ENCODE measurements around the gene SLA2.
"Not testable (repeated sequence)": the region's sequence is repeated elsewhere in the genome, so short reads cannot be mapped to it uniquely, and the experiment has no call there.

The SLA2 gene, protein sequence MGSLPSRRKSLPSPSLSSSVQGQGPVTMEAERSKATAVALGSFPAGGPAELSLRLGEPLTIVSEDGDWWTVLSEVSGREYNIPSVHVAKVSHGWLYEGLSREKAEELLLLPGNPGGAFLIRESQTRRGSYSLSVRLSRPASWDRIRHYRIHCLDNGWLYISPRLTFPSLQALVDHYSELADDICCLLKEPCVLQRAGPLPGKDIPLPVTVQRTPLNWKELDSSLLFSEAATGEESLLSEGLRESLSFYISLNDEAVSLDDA

DNA sequence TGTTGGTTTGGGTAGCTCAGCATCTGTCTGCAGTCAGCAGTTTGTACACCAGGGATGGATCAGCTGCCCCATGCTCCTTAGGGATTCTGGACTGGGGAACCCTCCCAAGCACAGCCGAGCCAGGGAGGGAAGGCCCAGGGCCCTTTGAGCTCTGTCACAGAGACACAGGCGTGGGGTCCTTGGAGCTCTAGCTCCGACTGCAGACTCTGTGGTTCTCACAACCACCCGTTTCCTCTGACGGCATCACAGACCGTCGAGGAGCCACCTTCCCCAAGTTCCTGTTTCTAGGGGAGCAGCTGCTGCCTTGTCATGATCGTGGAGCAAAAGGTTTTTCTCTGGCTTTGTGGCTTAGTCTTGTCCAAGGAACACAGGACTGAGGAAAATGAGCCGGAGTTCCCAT lies at the start of gene SLA2:
Gene SLA2 (minus strand): TSS at position 199 of the 400 bp plus-strand sequence. CDS start 4,861 bp downstream, outside the sequence.
- peak in 2 of 3 experiments; percentile 27 to 44 for DNase-seq (ENCODE audit: low read depth in 2 of 3, low spot score in 2 of 3)

DNA sequence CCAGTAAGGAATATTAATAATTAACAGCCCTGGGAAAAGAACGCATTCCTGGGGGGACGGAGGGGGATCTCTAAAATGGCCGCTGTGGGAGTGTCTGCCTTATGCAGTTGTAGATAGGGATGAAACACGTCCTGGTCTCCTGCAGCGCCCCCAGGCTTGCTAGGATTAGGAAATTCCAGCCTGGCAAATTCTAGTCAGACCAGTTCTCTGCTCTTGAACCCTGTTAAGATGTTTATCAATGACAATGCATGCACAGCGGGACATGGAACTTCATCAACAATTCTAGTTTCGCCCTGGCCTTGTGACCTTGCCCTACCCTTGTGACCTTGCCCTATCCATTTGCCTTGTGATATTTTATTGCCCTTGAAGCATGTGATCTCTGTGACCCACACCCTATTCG lies 49.5 kb upstream of the SLA2 start:
- not testable (repeated sequence) for DNase-seq (ENCODE audit: low read depth in 2 of 3, low spot score in 2 of 3)

DNA sequence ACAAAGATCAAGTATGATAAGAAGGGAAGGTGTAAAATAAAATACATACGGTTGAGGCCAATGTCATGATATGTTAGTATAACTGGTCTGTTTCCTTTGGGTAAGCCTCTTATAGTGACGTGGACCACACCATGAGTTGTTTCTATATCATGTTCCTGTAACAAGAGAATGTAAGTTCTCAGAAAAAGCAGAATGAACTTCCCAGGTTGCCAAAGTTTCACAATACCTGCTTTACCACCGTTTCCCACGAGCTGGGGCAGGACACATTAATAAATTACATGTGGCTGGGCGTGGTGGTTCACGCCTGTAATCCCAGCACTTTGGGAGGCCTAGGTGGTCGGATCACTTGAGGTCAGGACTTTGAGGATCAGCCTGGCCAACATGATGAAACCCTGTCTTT lies 42.6 kb upstream of the SLA2 start:
- DNase-seq (ENCODE audit: low read depth in 2 of 3, low spot score in 2 of 3): no peak

DNA sequence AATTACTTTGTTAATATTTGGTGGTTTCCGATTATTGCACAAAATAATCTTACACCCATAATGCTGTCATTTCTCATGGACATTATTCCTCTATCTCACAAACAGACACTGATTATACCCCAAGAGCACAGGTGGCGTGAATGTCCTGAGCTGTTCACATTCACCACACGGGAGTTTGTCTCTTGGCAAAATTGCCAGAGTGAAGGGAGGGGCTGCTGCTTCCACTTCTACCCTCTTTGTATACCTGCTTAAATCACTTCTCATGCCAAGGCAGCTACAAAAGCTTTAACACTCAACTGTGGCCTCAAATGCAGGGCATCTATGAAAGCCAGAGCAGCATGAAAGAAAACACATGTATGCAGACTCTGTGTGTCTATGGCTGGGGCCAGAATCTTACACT lies 41.9 kb upstream of the SLA2 start:
- DNase-seq (ENCODE audit: low read depth in 2 of 3, low spot score in 2 of 3): no peak

DNA sequence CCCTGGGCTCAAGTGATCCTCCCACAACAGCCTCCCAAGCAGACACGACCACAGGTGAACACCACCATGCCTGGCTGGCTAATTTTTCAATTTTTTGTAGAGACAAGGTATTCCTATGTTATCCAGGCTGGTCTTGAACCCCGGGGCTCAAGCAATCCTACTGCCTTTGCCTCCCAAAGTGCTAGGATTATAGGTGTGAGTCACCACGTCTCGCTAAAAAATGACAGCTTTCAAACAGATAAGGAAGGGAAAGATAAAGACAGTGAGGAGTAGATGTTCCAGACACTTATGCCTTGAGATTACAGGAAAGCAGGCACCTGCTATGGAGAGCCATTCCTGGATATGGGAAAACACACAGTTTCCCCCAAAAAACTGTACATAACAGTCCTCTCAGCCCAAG lies 40.9 kb upstream of the SLA2 start:
- DNase-seq (ENCODE audit: low read depth in 2 of 3, low spot score in 2 of 3): no peak

DNA sequence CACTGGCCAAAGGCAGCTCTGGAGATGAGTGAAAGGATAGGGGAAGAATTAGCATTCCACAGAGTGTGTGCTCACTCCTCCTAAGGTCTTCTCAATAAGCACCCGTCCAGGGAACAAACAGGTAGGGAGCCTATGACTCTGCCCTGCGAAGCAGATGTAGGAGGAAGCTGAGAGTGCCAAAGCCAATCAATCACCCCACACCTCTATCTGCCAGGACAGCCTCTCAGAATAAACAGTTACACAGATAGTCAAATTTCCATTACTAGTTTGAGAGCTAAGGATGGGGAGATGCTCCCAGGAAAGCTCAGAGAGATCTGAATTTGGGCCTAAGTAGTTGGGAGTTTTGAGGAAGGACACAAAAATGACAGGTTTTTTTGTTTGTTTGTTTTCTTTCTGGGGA lies 40.5 kb upstream of the SLA2 start:
- DNase-seq (ENCODE audit: low read depth in 2 of 3, low spot score in 2 of 3): no peak

DNA sequence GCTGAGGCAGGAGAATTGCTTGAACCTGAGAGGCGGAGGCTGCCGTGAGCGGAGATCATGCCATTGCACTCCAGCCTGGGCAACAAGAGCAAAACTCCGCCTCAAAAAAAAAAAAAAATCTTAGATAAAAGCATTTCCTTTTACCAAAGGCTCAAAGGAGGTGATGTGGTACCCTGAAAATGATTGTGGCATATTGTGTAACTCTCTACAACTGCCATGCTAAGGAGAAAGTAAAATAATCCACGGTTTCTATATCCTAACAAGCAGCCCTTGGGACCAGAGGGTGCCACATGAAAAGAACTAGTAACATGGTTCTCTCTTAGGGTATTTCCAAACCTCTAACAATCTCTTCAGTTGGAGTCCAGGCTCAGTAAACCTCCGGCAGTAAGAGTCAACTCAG lies 38.8 kb upstream of the SLA2 start:
- DNase-seq (ENCODE audit: low read depth in 2 of 3, low spot score in 2 of 3): no peak

DNA sequence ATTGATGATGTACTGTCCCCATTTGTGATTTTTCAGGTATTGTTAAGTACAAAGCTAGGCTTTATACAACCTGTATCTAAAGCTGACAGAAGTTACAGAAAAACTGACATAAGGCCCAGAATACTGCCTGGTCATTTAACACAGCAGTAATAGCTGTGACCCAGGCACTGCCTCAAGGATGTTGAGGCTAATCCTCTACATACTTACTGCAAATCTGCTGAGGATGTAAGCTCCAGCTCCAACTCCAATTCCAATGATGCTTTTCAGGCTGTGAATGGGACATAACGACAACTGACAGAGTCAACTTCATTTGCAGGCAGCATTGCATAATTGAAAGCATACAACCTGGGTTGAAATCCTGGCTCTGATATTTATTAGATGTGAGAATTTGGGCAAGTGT lies 36.3 kb upstream of the SLA2 start:
- no peak for DNase-seq (ENCODE audit: low read depth in 2 of 3, low spot score in 2 of 3)

DNA sequence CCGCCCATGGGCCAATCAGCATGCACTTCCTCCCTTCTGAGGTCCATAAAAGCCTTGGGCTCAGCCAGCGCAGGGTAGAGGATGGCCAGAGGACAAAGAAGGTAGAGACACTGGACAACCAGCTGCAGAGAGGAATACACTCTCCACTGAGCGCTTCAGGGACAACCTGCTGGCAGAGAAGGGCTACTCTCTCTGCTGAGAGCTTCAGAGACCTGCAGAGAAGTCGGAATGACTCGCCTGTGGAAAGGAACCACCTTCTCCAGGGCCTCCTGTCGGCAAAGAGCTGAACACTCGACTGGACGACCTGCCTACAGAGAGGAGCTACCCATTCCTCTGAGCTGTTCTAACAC lies 31.4 kb upstream of the SLA2 start:
- no peak for DNase-seq (ENCODE audit: low read depth in 2 of 3, low spot score in 2 of 3)

DNA sequence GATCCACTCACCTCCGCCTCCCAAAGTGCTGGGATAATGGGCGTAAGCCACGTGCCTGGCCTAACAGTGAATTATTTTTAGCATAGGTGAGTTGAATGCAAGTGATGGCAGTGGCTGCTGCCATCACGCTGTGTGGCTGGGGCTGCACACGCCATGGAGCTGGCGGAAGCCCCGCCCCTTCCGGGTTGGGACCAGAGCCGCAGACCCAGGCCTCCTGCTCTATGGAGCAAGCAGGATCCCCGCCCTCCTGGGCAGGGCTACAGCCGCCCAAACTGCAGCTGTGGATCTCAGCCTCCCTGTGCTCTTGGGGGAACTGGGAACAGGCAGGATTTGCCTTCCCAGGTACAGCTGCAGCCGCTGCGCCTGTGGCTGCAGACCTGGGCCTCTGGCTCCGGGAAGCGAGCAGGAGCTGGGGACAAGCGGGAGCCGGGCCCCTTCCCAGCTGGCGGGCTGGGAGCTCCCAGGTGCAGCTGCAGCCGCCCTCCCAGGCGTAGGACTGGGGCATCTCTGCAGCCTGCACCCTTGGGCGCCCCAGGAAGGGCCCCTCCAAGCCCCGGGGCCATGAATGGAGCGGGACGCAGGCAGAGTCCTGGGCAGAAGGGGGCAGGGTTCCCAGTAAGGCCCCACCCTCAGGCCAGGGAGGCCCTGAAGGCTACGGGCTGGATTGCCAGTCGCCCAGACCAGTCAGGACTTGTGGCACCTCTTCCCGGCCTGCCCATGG lies 30.9 kb upstream of the SLA2 start:
- no peak for DNase-seq (ENCODE audit: low read depth in 2 of 3, low spot score in 2 of 3)

DNA sequence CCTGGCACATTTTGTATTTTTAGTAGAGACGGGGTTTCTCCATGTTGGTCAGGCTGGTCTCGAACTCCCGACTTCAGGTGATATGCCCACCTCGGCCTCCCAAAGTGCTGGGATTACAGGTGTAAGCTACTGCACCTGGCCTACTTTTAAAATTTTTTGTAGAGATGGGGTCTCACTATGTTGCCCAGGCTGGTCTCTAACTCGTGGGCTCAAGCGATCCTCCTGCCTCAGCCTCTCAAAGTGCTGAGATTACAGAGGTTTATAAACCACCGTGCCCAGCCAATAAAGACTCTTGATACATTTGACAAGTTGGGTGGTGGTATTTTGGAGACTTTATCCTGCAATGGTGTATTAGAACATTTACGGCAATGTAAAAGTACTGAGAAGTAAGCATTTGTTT lies 29.5 kb upstream of the SLA2 start:
- not testable (repeated sequence) for DNase-seq (ENCODE audit: low read depth in 2 of 3, low spot score in 2 of 3)

DNA sequence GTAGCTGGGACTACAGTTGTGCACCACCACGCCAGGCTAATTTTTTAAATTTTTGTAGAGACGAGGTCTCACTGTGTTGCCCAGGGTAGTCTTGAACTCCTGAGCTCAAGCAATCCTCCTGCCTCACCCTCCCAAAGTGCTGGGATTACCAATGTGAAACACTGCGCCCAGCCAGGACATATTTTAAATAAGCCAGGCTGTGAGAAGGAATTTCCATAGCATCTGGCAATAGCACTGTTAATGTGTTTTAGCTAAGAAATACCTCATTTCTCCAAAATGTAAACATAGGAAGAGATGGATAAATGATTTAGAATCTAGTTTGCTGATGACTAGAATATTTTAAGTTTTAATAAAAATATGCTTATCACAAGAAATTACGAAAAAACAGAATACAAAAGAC lies 27.0 kb upstream of the SLA2 start:
- no peak for DNase-seq (ENCODE audit: low read depth in 2 of 3, low spot score in 2 of 3)

DNA sequence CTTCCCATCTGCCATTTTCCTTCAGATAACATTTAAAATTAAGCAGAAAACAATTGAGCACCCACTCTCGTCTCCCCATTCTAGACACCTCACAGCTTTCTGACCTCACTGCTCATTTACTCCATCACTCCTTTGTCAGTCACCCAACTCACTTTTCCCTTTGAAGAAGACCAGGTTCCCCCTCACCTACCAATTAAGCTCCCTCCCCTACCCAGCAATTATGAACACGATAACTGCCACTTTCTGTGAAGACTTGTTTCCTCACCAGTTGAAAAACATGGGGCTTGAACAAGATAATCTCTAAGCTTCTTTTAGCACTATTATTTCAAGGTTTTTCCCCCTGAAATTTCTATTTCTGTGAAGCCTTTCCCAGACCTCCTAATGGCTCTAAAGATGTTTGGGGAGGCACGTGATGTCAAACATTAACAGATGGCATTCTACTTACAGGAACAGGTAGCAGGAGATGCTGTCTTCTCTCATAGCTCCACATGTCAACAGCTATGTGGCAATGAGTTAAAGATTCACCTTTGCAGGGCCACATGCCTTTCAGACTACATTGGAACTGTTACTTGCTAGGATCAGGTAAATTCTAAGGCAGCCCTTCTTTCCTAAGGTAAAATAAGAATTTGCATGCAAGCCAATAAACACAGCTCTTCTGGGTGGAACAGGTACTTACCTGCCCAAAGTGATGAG lies 24.8 kb upstream of the SLA2 start:
- DNase-seq (ENCODE audit: low read depth in 2 of 3, low spot score in 2 of 3): no peak

DNA sequence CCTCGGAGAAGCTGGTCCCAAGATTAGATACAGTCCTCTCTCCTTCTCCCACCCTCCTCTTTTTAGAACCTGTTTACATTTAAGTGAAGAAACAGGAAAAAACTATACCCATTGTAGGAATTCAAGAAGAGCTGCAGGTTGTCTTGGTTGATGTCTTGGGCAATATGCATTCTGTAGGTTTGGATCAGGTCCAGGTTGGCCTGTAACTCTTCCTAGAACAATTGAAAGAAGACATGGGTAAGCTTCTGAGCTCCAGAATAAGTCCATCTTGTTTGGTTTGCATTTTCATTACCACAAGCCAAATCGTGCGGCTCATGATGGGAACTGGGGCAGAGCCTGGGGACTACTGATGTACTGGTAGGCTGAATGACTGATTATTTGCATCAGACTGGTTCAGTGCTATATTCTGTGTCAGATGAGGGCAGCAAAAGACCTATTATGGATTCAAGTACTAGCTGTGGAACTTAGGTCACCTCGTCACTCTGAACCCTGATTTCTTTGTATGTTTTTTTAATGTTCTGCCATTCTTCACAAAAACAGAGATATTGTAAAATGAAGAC lies 20.3 kb upstream of the SLA2 start:
- DNase-seq (ENCODE audit: low read depth in 2 of 3, low spot score in 2 of 3): no peak

DNA sequence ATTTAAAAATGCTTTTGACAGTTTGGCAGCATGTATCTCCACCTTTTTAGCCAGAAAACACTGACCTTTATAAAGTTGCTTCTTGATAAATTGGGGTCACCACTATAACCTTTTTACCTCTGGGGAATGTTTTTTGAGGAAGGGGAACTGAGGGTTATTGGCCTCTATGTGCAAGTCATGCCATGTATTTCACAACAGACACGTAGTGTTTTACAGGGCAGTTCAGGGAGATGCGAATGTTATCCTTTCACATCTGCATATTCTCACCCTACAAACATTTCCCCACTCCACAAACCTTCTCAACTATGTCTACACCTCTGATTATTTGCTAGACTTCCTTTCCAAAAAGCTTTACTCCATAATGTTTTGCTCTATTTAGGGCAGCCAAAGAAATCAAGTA lies 17.0 kb upstream of the SLA2 start:
- DNase-seq (ENCODE audit: low read depth in 2 of 3, low spot score in 2 of 3): no peak

DNA sequence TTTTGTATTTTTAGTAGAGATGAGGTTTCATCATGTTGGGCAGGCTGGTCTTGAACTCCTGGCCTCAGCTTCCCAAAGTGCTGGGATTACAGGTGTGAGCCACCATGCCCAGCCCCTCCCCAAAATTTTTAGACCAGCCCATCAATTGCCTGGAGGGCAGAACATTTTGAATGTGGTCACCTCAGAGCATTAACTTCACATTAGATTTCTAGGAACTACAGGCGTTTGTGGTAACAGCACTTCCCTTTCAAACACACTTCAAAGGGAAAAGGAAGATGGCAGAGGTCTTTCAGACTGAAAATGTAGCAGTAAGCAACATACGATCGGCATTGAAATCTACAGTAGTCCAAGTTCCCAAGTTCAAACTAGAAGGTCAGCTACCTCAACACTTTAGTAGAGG lies 12.3 kb upstream of the SLA2 start:
- DNase-seq (ENCODE audit: low read depth in 2 of 3, low spot score in 2 of 3): no peak

DNA sequence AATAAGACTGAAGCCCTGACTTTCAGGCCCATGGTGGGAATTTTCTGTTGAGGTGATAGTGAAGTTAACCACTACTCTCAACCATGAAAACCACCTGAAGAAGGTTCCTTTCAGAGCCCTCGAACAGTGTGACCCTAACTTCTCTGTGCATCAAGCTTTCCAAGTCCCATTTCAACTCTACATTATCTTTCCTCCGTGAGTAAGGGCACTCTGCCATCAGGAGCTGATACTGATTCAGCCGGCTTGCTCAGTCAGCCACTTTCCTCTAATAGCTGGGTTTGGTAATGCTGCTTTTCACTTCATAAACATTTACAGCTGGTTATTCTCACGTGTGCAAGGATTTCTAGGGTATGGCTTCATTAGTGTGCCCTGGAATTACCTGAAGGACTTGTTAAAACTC lies 10.7 kb upstream of the SLA2 start:
- no peak for DNase-seq (ENCODE audit: low read depth in 2 of 3, low spot score in 2 of 3)

DNA sequence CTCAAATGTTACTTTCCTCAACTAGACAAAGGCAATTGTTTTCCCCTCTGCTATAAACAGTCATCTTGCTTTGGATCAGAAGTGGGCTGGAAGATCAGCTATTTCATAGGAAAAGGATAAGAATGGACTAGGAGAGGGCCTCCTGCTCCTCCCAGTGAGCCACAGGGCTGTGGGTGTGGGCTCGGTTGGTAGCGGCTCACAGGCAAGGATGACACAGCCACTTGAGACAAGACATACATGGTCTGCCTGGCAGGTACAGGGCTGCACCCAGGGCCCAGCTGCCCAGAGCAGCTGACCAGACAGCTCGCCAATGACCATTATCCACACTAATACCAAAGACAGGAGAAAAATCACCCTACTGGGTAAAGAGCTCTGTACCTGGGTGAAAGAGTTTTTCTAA lies 9.0 kb upstream of the SLA2 start:
- DNase-seq (ENCODE audit: low read depth in 2 of 3, low spot score in 2 of 3): no peak

DNA sequence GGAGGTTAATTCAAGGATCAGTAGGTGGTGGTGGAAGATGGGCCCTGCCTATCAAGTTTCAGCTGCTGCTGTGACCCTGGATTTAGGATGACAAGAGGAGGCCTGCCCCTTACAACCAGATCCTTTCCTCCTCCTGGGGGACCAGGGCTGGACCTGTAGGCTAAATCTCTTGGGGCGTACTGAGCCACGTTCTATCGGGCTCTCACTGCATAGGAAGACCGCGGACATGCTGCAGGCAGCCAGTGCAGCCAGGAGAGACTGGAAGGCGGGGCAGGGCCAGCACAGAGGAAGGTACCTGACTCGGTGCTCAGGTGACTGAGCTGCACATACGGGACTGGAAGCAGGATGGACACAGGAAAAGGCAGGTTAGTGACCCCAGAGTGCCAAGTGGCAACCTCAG lies 8.5 kb upstream of the SLA2 start:
- no peak for DNase-seq (ENCODE audit: low read depth in 2 of 3, low spot score in 2 of 3)

DNA sequence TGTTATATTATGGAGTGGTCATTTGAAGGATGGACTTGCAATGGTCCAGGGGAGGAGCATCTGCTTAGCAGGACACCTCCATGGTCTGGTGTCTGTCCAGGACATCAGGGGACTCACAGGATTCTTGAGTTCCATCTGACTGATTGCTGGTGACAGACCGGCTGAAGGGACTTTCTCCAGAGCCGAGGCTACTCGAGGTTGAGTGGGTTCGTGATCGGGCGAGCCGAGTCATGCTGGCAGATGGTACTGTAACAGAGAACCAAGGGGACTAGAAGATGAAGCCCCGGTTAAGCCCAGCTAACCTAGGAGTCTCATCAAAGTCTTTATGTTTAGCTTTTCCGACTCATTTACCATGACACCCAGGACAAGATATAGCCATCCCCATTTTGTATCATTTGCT lies 7.5 kb upstream of the SLA2 start:
- no peak for DNase-seq (ENCODE audit: low read depth in 2 of 3, low spot score in 2 of 3)

DNA sequence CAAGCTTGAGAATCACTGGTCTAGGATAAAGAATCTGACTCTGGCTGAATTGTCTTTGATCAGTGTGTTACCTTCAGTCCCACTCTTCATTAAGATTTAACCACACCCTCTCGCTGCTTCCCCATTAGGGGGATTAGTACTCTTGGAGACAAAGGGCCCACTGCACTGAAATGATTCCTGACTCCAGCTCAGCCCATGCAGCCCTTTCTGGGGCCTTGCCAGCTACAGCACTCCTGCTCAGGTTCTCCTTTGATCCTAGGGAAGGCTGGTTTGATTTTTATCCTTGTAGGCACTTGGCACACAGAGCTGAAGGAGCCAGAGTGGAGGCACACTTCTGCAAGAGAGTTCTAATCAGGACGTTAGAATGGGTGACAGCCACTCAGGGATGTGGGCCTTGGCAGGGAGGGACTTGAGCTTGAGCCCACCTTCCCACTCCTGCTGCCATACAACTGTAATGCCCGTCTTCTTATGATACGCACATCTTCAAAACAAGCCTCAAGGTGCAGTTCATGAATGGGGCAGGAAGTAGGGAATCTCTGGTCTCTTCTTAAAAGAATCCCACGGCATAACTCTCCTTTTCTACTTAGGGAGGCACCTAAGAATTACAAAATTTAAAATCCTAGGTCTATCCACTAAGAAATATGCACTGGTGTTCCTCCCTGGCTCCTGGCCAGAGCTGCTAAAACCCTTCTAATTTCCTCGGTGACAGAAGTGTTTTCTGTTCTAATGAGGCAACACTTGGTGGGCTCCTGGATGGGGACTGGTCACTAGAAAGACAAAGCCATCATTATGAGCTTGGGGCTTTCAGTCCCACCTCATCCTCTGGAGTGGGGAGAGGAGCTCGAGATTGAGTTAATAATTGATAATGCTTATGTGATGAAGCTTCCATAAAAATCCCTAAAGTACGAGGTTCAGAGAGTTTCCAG lies 1.5 kb upstream of the SLA2 start:
- no peak for DNase-seq (ENCODE audit: low read depth in 2 of 3, low spot score in 2 of 3)
